ENCODE results near the gene ELOVL1.

The ELOVL1 gene

DNA sequence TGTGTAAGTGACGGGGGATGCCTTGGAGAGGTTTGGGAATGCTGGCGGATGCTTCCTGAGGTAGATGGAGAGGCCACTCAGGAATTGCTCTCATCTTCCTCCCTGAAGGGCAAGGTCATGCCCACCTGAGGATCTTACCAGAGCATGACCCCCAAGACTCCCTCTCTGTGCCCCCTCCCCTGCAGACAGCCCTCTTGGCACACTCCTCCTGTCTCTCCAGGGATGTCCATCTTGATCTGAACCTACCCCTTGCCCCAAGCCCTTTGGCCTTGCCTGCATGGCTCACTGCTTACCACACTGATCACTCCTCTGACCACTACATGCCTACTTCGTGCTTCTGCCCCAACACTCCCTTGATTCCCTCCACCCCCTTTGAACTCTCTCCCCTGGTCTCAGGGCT lies 48.0 kb downstream of the ELOVL1 start:
- no peak for DNase-seq (ENCODE audit: low read depth)
- no peak overlapping the region for H3K4me3 ChIP-seq (ENCODE audit: low read length)
- TF ChIP-seq CTCF (conservative IDR thresholded peaks at IDR 0.05; ENCODE audit: low read depth, low read length) = no peak

DNA sequence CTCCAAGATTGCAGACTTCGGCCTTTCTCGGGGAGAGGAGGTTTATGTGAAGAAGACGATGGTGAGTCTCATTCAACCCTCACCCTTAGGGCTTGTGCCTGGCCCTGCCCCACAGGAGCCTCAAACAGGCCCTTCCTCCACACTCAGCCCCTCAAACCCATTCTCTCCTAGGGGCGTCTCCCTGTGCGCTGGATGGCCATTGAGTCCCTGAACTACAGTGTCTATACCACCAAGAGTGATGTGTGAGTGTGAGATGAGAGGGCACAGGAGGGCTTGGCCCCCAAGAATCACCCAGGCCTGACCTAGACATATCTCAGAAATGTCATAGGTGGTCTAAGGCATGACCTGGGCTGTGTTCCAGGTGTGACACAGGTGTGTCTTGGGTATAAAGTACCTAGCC lies 48.5 kb downstream of the ELOVL1 start:
- H3K4me3 ChIP-seq (ENCODE audit: low read length) = no peak overlapping the region
- no peak for DNase-seq (ENCODE audit: low read depth)

DNA sequence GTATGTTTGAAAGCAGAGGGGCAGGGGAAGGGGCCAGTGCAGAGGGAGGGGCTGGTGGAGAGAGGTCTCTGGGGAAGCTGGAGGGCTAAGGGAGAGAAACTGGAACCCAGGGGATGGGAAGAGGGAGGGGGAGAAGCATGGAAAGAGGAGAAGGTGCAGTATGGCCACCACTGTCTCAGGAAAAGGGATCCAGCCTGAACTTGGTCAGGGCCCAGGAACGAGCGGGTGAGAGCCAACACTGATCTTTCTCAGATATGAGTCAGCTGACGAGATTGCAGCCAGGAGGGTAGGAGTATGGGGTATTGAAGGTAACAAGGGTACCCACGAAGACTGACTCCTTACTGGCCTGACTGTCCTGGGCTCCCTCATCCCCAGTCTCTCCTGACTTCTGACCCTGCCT lies 49.0 kb downstream of the ELOVL1 start:
- no peak for TF ChIP-seq CTCF (conservative IDR thresholded peaks at IDR 0.05; ENCODE audit: low read depth, low read length)
- no peak for DNase-seq (ENCODE audit: low read depth)
- H3K4me3 ChIP-seq (ENCODE audit: low read length) = no peak overlapping the region

More for the DNA sequence above, 48.5 kb downstream of the ELOVL1 start:
- no peak for TF ChIP-seq CTCF (conservative IDR thresholded peaks at IDR 0.05; ENCODE audit: low read depth, low read length)

DNA sequence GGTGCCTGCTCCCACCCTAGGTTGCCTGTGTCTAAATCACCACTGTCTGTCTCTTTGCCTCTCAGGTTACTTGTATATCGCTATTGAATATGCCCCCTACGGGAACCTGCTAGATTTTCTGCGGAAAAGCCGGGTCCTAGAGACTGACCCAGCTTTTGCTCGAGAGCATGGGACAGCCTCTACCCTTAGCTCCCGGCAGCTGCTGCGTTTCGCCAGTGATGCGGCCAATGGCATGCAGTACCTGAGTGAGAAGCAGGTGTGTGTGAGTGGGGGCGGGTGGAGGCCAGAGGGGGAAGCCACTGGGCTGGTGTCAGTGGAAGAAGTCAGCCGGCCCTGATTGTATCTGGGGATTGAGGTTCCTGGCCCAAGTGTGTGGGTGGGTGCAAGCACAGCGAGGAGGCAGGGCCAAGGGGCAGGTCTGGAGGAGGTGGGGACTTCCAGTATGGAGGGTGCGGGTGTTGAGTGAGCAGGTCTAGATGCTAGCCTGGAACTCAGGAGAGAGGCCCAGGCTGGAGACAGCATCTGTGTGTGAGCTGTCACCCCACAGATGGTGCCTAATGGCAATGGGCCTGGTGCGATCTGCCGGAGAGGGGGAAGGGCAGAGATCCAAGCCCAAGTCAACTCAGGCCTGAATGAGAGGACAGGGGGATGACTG lies 49.9 kb downstream of the ELOVL1 start:
- H3K4me3 ChIP-seq (ENCODE audit: low read length) = no peak overlapping the region
- no peak for TF ChIP-seq CTCF (conservative IDR thresholded peaks at IDR 0.05; ENCODE audit: low read depth, low read length)
- DNase-seq (ENCODE audit: low read depth) = no peak

DNA sequence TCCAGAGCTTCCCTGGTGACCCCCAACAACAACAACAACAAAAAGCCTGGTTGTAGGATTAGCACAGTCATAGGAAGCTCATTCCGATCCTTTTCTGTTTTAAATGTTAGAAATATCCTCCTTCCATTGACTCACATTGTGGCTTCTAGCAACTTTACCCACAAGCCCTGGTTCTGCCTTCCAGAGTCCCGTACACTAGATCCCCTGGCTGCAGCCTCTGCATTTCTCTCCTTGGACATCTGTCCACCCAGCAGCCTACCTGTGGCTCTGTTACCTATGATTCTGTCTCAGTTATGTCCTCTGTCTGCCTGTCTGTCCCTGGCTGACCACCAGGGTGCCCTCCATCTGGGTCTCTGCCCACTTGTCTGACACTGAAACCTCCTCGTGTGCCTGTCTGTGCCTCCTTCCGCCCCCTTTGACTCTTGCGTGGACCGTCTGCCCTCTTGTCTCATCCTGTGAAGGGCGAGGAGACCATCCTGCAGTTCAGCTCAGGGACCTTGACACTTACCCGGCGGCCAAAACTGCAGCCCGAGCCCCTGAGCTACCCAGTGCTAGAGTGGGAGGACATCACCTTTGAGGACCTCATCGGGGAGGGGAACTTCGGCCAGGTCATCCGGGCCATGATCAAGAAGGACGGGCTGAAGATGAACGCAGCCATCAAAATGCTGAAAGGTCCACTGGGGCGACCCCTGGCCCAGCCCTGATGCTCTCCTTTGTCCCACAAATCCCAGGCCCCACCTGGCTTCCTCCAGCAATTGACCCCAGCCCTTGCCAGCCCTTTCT lies 50.9 kb downstream of the ELOVL1 start:
- no peak overlapping the region for H3K4me3 ChIP-seq (ENCODE audit: low read length)
- TF ChIP-seq CTCF (conservative IDR thresholded peaks at IDR 0.05; ENCODE audit: low read depth, low read length) = peak; percentile 35
- DNase-seq (ENCODE audit: low read depth) = no peak

DNA sequence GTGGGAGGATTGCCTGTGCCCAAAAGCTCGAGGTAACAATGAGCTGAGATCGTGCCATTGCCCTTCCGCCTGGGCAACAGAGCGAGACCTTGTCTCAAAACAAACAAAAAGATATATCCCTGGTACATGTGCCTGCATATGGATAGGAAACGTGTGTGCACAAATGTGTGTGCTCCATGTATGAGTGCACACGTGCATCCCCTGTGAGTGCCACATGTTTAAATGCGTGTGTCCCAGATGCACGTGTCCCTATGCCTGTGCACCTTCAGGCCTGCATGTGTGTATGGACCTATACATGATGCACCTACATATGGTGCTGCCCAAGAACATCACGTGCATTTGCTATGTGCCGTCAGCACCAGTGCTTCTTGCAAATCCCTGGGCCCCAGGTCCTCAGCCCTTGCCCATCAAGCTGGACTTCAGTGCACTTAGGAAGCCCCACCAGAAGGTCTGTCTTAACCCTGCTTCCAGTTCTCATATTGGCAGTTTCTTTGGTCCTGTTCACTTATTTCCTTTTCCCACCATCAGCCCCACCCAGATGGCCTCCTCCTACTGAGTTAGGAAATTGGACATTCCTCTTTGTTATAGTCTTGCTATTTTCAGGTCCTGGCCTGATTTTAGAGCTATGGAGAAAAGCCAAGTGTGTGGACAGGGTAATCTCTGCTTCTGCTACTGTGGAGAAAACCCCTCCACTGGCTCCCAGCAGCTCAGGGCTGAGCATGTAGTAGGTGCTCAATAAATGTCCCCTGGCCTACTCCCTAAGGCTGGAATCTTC lies 51.7 kb downstream of the ELOVL1 start:
- DNase-seq (ENCODE audit: low read depth) = no peak
- no peak for TF ChIP-seq CTCF (conservative IDR thresholded peaks at IDR 0.05; ENCODE audit: low read depth, low read length)
- H3K4me3 ChIP-seq (ENCODE audit: low read length) = no peak overlapping the region

Measured in retinal pigment epithelial cell (primary cell).